Activated T-helper 17 cell treated with anti-CD3 and anti-CD28 coated beads, Interleukin-2, amount 50 U/mL, for 72 hours (primary cell): ENCODE measurements around the gene SDF2. TPM values are rescaled to one million over a fixed set of nuclear protein-coding genes. Genes with fewer than 3 reads are reported as not detected.
"Not testable (repeated sequence)": the region's sequence is repeated elsewhere in the genome, so short reads cannot be mapped to it uniquely, and the experiment has no call there.

Experiments
- ATAC-seq: fragments of 150-1000 bp; cut with Tn5 transposase; replicated peaks from 2 replicates; pipeline ENCODE4 v1.10.0; 2021; ENCODE audit warnings: mild to moderate bottlenecking, moderate library complexity
- H3K27ac Mint-ChIP-seq: one replicate; pipeline ENCODE4 v1.8.0; 2022; ENCODE audit warnings: mixed read lengths
- H3K27me3 Mint-ChIP-seq: one replicate; pipeline ENCODE4 v1.8.0; 2022; ENCODE audit warnings: mixed read lengths
- H3K36me3 Mint-ChIP-seq: one replicate; pipeline ENCODE4 v1.8.0; 2022; ENCODE audit warnings: low read depth, mild to moderate bottlenecking, mixed read lengths
- H3K4me1 Mint-ChIP-seq: one replicate; pipeline ENCODE4 v1.8.0; 2022; ENCODE audit warnings: mixed read lengths
- H3K4me3 Mint-ChIP-seq: one replicate; pipeline ENCODE4 v1.8.0; 2022; ENCODE audit warnings: mild to moderate bottlenecking, mixed read lengths
- H3K9me3 Mint-ChIP-seq: one replicate; pipeline ENCODE4 v1.8.0; 2022; ENCODE audit warnings: mixed read lengths
- total RNA-seq, 2 donors: library from RNA; stranded (reverse); gene quantifications; one replicate each; pipeline ENCODE4 v1.2.3, GENCODE V29; 2022

Gene SDF2
- total RNA-seq, 2 donors from 2014 or later = 48.3 to 48.6 TPM

DNA sequence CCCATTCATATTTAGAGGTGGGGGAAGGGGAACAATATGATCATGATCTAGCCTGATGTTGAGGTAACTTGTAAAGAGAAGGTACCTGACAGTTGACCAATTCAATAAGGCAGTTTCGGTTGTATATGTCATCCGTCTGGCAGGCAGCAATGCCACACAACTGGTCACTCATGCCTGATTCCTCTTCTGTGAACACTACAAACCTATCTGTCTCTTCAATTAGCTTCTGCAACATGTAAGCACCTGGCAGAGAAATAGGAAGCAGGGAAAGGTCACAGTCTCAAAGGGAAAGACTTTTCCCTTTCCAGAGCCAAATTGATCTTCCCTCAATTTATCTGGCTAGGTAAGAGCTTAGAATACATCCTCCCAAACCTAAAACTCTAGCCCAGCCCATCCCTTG, 37.6 kb downstream of the SDF2 start:
- Mint-ChIP-seq H3K27me3 (no peaks in the 10 kb centered on the region), H3K4me3 (no peak overlapping the region), H3K4me1 (peaks cover 10% of the 10 kb centered on the region), H3K27ac (no peak overlapping the region), H3K9me3 (no peaks in the 10 kb centered on the region), H3K36me3 (peaks cover 97% of the 10 kb centered on the region)
- no peak for ATAC-seq

DNA sequence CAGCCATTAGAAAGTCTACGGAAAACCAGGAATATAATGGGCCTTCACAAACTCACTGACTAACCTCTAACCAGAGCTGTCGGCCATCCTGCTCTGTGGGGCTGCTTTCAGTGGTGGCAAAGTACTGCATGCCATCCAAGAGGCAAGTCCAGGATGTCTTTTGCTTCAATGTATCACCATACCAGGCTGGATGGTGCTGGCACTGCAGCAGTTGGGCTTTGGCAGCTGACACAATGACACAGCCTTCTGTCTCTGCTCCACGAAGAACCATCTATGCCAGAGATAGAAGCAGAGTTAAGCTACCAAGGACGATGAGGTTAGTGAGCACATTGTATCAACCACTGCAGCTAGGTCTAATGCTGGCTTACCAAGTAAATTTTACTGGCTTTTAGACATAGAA, 38.0 kb downstream of the SDF2 start:
- ATAC-seq = no peak
- H3K9me3 Mint-ChIP-seq = no peaks in the 10 kb centered on the region
- peaks cover 10% of the 10 kb centered on the region for H3K4me1 Mint-ChIP-seq
- H3K4me3 Mint-ChIP-seq = no peak overlapping the region
- no peak overlapping the region for H3K27ac Mint-ChIP-seq
- H3K27me3 Mint-ChIP-seq = no peaks in the 10 kb centered on the region
- H3K36me3 Mint-ChIP-seq = peaks cover 100% of the 10 kb centered on the region

DNA sequence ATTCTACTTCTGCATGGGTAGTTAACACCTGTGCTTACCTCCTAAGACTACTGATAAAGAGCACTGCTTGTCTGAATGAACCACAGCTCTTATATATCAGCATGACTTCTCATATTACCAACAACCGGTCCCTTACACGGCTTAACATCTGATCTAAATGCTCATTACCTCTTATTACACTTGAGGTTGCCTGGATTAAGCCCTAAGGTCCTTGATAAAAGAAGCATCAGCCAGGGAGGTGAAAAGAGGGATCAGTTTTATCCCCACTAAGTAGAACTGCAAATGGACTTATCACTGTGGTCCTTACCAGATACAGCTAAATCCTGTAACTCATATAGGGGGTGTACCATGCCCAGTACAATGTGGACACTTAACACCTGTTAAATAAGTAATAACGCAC, 39.5 kb downstream of the SDF2 start:
- peaks cover 100% of the 10 kb centered on the region for H3K36me3 Mint-ChIP-seq
- H3K27ac Mint-ChIP-seq = peak overlapping the region; percentile 10
- no peaks in the 10 kb centered on the region for H3K9me3 Mint-ChIP-seq
- ATAC-seq = no peak
- peaks cover 10% of the 10 kb centered on the region for H3K4me1 Mint-ChIP-seq
- H3K4me3 Mint-ChIP-seq = no peak overlapping the region
- no peaks in the 10 kb centered on the region for H3K27me3 Mint-ChIP-seq

DNA sequence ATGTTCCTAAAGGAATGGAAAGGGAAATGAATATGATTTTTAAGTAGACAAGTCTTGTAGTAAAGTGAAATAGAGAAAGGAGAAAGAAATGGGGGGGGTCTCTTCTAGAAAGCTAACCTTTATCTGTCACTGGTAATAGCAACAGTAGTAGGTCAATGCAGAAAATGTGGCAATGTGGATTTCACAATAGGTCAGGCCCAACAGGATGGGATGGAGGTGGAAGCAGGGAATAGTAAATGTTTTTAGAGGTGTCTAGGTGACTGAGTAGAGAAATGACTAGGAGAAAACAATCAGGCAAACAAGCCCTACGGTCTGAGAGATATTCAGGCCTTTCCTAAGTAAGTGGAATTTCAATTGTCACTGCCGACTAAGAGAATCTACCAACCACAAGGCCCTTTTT, 41.7 kb downstream of the SDF2 start:
- ATAC-seq = no peak
- H3K27me3 Mint-ChIP-seq = no peaks in the 10 kb centered on the region
- H3K4me1 Mint-ChIP-seq = no peaks in the 10 kb centered on the region
- H3K27ac Mint-ChIP-seq = no peak overlapping the region
- peaks cover 100% of the 10 kb centered on the region for H3K36me3 Mint-ChIP-seq
- no peak overlapping the region for H3K4me3 Mint-ChIP-seq
- no peaks in the 10 kb centered on the region for H3K9me3 Mint-ChIP-seq

DNA sequence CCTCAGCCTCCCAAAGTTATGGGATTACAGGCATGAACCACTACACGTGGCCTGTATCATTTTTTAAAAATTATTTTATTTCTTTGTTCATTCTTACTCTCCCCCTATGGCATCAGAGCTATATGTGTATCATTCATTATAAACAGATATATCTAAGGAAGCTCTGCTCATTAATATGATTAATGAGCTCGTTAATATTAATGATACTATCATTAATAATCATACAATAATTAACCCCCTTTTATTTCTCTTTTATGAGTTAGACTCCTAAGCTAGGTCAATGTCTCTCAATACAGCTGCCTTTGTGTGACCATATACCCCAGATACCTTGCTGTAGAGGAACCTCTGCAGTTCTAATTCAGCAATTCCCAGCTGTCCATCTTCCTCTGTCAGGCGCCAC, 43.2 kb downstream of the SDF2 start:
- H3K27ac Mint-ChIP-seq = no peak overlapping the region
- no peaks in the 10 kb centered on the region for H3K27me3 Mint-ChIP-seq
- H3K4me3 Mint-ChIP-seq = no peak overlapping the region
- no peaks in the 10 kb centered on the region for H3K9me3 Mint-ChIP-seq
- ATAC-seq = no peak
- H3K4me1 Mint-ChIP-seq = no peaks in the 10 kb centered on the region
- H3K36me3 Mint-ChIP-seq = peaks cover 100% of the 10 kb centered on the region

DNA sequence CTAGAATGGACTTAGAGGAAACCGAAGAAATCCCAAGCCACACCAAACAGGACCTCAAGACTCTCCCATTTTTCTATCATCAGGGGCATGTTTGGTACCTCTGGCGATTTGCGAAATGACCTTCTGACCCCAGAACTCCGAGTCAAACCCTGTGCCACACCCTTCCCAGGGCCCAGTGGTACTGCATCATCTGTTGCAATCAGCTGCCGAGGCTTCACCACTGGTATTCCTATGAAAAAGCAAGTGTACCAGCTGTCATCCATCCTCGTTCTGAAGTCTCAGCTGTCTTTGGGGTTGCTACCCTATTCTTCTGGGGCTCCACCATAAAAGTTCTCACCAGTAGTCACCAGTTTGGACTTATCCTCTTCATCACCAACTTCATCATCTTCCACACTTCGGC, 45.4 kb downstream of the SDF2 start:
- ATAC-seq = no peak
- H3K27ac Mint-ChIP-seq = peak overlapping the region; percentile 56
- no peaks in the 10 kb centered on the region for H3K27me3 Mint-ChIP-seq
- H3K9me3 Mint-ChIP-seq = no peaks in the 10 kb centered on the region
- H3K4me1 Mint-ChIP-seq = no peaks in the 10 kb centered on the region
- H3K4me3 Mint-ChIP-seq = no peak overlapping the region
- H3K36me3 Mint-ChIP-seq = peaks cover 98% of the 10 kb centered on the region

DNA sequence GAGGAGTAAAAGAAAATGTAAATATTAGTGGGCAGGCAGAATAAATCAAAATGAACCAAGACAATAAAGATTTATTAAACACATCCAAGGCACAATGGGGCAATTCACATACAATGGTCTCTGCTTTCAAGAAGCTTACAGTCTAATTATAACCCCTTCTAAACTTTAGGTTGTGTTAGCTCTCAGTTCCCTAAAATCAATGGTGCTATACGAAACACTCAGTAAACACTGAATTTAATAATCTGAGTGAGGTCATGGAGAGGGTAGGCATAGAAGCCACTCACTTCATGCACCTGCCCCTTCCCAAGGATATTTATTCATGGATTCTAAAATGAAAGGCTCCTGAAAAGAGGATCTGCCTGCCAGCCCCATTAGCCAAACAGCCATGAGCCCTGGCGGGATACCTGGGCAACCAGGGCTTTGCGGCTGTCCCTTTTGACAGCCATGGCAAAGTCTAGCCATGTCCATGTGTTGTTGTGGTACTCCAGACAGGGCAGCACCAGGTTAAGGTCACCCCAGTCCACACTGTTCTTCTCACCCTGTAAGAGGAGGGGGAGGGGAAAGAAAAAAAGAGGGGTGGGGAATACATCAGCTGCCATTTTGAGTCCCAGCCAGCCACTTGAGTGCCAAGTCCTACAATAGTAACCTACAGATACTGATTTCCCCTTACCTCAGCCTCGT, 46.3 kb downstream of the SDF2 start:
- H3K27me3 Mint-ChIP-seq = no peaks in the 10 kb centered on the region
- H3K36me3 Mint-ChIP-seq = peaks cover 98% of the 10 kb centered on the region
- H3K9me3 Mint-ChIP-seq = no peaks in the 10 kb centered on the region
- ATAC-seq = no peak
- no peaks in the 10 kb centered on the region for H3K4me1 Mint-ChIP-seq
- no peak overlapping the region for H3K4me3 Mint-ChIP-seq
- H3K27ac Mint-ChIP-seq = no peak overlapping the region

DNA sequence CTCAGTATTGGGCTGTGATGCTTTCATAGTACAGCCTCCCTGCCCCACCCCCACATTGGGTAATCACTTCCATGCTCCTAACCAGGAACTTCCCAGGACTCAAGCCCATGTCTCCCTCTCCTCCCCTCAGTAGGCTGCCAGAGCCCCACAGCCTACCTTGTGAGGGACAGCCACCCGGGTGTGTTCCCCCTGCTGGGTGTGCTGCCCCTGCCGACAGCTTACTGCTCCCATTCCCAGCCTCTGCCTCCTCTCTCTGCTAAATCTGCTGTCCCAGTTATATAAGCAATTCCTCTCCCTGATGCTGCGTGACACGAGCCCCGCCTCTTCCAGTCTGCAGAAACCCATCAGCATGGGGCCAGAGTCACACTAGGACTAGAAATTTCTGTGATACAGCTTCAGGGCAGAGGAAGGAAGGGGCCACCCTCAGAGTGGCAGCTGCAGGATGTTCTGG, 47.8 kb downstream of the SDF2 start, which contains the start of gene RSKR:
Gene RSKR (minus strand): TSS at position 255 of the 451 bp plus-strand sequence. CDS start 24 bp downstream, at position 231.
- Mint-ChIP-seq H3K4me3 (no peak within 1 kb of the TSS), H3K36me3 (peaks cover 98% of the 10 kb centered on the region), H3K9me3 (no peaks in the 10 kb centered on the region), H3K27me3 (no peaks in the 10 kb centered on the region), H3K27ac (peak within 1 kb of the TSS; percentile 43), H3K4me1 (no peaks in the 10 kb centered on the region)
- ATAC-seq = no peak

DNA sequence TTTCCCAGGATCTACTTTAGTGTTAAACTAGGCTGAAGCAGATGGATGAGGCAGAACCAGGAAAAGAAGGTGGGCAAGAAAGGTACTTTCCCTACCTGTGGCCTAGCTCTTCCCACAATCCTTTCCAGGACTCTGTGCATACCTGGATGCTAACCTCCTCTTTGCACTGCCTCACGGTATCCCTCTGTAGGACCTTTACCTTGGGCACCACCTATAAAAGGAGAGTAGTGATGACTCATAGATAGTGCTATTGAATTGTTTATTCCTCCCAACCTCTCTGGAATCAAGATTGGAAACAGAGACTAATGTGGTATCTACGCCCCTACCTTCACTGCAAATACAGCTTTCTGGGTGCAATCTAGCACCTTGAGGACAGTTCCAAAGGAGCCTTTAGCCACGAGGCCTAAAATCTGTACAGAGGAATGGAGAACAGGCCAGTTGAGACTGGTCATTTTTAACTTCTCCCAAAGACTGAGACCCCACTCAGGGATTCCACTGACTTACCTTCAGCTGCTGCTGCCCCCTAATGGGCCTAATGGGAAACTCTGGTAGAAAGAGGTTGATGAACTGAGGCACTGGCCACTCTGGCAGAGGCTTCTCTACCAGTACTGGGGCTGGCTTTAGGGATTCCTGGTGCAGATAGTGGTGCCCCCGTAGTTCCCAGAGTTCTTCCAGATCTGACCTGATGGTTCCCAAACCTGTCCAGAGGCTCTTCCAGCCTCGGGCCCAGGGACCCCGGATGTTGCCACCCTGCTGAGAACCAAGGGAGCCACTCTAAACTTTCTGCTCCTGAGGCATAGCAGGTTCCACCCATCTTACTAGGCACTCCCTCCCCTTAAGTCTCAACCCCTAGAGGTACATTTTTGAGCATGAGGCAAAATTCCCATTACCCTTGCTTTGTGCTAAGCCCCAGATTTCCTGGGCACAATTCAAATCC, 48.5 kb downstream of the SDF2 start:
- H3K36me3 Mint-ChIP-seq = peaks cover 97% of the 10 kb centered on the region
- ATAC-seq = peak; percentile 43
- H3K4me3 Mint-ChIP-seq = no peak overlapping the region
- H3K27ac Mint-ChIP-seq = no peak overlapping the region
- H3K27me3 Mint-ChIP-seq = no peaks in the 10 kb centered on the region
- no peaks in the 10 kb centered on the region for H3K9me3 Mint-ChIP-seq
- no peaks in the 10 kb centered on the region for H3K4me1 Mint-ChIP-seq

DNA sequence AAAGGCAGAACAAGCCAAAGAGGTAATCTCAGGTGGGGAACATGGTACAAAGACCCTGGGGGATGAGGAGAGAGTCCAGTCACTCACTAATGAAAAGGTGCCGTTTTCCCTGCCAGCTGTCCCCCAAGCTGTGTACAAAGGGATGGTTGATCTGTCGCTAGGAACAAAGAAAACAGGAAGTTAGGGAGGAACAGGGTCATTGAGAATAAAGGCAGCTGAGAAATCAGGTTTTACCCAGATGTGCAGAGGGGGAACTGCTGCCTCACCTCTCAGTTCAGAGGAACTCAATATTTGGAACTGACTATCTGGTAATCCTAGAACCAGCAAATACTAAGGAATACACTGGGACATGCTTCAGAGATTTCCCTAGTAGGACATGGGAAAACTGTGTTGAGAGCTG, 49.2 kb downstream of the SDF2 start:
- no peak for ATAC-seq
- Mint-ChIP-seq H3K27ac (no peak overlapping the region), H3K36me3 (peaks cover 90% of the 10 kb centered on the region), H3K4me3 (no peak overlapping the region), H3K4me1 (no peaks in the 10 kb centered on the region), H3K27me3 (no peaks in the 10 kb centered on the region), H3K9me3 (no peaks in the 10 kb centered on the region)

DNA sequence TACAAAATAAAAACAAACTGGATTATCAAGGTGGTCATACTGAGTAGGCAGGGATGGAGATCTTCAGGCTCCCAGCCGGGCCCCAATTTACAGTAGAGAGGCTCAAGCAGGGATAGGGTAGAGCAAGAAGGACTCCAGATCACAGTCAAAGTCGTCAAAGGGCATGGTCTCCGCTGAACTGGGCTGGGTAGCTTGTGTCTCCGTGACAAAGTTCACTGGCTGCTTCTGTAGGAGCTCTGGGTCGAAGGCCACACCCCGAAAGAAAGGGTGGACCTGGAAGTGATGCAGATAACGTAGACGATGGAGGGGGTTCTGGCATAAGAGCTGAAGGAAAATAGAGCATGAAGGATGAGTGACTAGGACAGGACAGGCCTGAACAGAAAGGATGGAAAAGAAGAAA, 51.3 kb downstream of the SDF2 start:
- Mint-ChIP-seq H3K27ac (peak overlapping the region; percentile 2), H3K4me1 (no peaks in the 10 kb centered on the region), H3K27me3 (no peaks in the 10 kb centered on the region), H3K9me3 (no peaks in the 10 kb centered on the region), H3K36me3 (peaks cover 74% of the 10 kb centered on the region), H3K4me3 (no peak overlapping the region)
- ATAC-seq = no peak

DNA sequence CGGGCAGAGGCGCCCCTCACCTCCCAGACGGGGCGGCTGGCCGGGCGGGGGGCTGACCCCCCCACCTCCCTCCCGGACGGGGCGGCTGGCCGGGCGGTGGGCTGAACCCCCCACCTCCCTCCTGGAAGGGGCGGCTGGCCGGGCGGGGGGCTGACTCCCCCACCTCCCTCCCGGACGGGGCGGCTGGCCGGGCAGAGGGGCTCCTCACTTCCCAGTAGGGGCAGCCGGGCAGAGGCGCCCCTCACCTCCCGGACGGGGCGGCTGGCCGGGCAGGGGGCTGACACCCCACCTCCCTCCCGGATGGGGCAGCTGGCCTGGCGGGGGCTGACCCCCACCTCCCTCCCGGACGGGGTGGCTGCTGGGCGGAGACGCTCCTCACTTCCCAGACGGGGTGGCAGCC, 57.7 kb downstream of the SDF2 start:
- H3K27ac Mint-ChIP-seq, H3K4me3 Mint-ChIP-seq, H3K27me3 Mint-ChIP-seq, H3K9me3 Mint-ChIP-seq, ATAC-seq, H3K4me1 Mint-ChIP-seq: not testable (repeated sequence)
- peaks cover 29% of the 10 kb centered on the region for H3K36me3 Mint-ChIP-seq

DNA sequence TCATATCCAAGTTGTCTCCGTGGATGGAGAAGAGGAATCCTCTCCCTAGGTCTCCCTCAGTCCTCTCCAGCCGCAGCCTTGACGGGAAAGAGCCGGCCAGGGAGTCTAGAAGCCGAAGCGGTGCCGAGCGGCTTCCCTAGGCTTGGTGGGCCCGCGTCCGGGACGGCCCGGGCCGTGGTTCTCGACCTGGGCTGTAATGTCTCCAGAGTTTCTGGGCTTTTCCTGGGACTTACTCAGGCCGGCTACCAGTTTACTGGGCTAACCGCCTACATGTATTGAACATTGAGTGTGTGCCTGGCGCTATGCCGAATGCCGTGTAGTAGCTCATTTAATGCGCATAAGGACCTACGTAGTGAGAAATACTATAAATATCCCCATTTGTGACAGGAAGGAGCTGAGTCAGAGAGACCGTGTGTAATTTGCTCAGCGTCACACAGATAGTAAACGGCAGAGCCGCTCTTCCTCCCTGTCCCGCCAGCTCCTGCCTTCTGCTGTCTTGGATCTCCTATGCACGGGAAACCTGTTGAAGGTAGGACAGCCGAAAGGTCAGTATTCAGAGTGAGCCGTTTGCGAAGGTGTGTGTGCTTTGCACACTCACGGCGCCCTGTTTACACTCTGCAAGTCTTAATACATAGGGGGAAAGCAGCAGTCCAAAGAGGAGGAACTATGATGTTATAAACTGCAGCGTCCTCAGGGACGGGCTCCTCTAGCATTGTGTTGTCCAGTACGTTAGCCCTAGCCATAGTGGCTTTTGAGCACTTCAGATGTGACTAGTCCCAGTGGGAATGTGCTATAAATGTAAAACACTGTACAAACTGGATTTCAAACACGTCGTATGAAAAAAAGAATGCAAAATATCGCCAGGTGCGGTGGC, 62.2 kb downstream of the SDF2 start:
- peak overlapping the region; percentile 98 for H3K27ac Mint-ChIP-seq
- peak; percentile 83 for ATAC-seq
- H3K4me3 Mint-ChIP-seq = peak overlapping the region; percentile 100
- H3K4me1 Mint-ChIP-seq = peaks cover 18% of the 10 kb centered on the region
- no peaks in the 10 kb centered on the region for H3K27me3 Mint-ChIP-seq
- H3K36me3 Mint-ChIP-seq = peaks cover 39% of the 10 kb centered on the region
- H3K9me3 Mint-ChIP-seq = no peaks in the 10 kb centered on the region

DNA sequence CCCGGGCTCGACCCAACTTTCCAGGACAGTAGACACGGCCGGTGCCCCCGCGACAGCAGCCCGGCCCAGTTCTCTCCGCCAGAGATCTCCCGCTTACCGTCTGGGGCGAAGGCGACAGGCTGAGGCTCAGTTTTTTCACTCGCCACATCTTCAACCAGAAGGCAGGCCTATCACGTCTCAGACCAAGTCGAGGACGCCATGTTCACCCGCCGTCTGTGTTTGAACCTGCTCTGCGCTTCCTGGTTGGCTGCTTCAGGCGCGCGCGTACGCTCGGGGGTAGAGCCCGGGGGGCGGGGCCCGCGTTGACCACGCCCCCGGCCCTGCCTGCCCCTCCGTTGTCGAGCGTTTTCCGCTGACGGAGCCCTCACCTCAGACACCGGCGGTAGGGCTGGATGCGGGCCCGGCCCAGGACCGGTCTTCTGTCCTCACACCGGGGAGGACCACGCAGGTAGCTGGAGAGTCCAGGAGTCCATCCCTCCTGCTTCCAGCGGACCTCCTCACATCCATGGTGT, 62.9 kb downstream of the SDF2 start, which contains the start of gene SPAG5:
Gene SPAG5 (minus strand): TSS at position 227 of the 512 bp plus-strand sequence. CDS start 79 bp downstream, at position 148.
- peaks cover 43% of the 10 kb centered on the region for H3K36me3 Mint-ChIP-seq
- H3K27ac Mint-ChIP-seq = peak within 1 kb of the TSS; percentile 98
- H3K4me1 Mint-ChIP-seq = peaks cover 18% of the 10 kb centered on the region
- no peaks in the 10 kb centered on the region for H3K27me3 Mint-ChIP-seq
- H3K9me3 Mint-ChIP-seq = no peaks in the 10 kb centered on the region
- H3K4me3 Mint-ChIP-seq = peak within 1 kb of the TSS; percentile 100
- ATAC-seq = peak; percentile 93
